Forelimb muscle (tissue), 1 donor: Measurements from ENCODE around the gene ZMYND11. TPM values are rescaled to one million over a fixed set of nuclear protein-coding genes. Genes with fewer than 3 reads are reported as not detected.

Experiments used
- DNase-seq: peaks from one replicate; pipeline ENCODE4 v3.0.0-alpha.2; 2013; ENCODE audit warnings: low read depth
- polyA plus RNA-seq: library from polyadenylated mRNA; unstranded; fragments of 120-200 nt; gene quantifications from one replicate; pipeline ENCODE4 v1.2.1, GENCODE V29; 2013; ENCODE audit not compliant: insufficient read length

ZMYND11 gene
- polyA plus RNA-seq = 60.4 TPM

- no peak for DNase-seq
These were observed at the start of gene ZMYND11 for GRCh38 chr10:135132-135600. Gene ZMYND11, plus strand, starts transcription at chr10:135455. Its CDS starts 44,558 bp downstream, at chr10:180013.

GRCh38 chr10:86031-86430 is 49.2 kb upstream of the ZMYND11 start:
- DNase-seq = no peak

- DNase-seq = no peak
These were observed 47.8 kb upstream of the ZMYND11 start for GRCh38 chr10:87177-88080.

GRCh38 chr10:88253-88652 is 47.0 kb upstream of the ZMYND11 start:
- no peak for DNase-seq

- DNase-seq = no peak
These were observed 46.0 kb upstream of the ZMYND11 start for GRCh38 chr10:89248-89647.

GRCh38 chr10:90161-90560 is 45.1 kb upstream of the ZMYND11 start:
- no peak for DNase-seq

GRCh38 chr10:91313-91712 is 43.9 kb upstream of the ZMYND11 start:
- DNase-seq = no peak

- DNase-seq = no peak
These were observed 43.1 kb upstream of the ZMYND11 start for GRCh38 chr10:92153-92552.

GRCh38 chr10:92846-93245 is 42.4 kb upstream of the ZMYND11 start:
- DNase-seq = no peak

- no peak for DNase-seq
These were observed 40.6 kb upstream of the ZMYND11 start for GRCh38 chr10:94613-95012.

- no peak for DNase-seq
These were observed 39.7 kb upstream of the ZMYND11 start for GRCh38 chr10:95356-96115.

GRCh38 chr10:96466-96865 is 38.8 kb upstream of the ZMYND11 start:
- no peak for DNase-seq

- DNase-seq = no peak
These were observed 30.8 kb upstream of the ZMYND11 start for GRCh38 chr10:104416-104815.

- no peak for DNase-seq
These were observed 30.2 kb upstream of the ZMYND11 start for GRCh38 chr10:104862-105565.

GRCh38 chr10:105806-106205 is 29.4 kb upstream of the ZMYND11 start:
- no peak for DNase-seq

- DNase-seq = no peak
These were observed 28.5 kb upstream of the ZMYND11 start for GRCh38 chr10:106740-107139.

GRCh38 chr10:112246-112645 is 23.0 kb upstream of the ZMYND11 start:
- DNase-seq = no peak

- DNase-seq = no peak
These were observed 10.4 kb upstream of the ZMYND11 start for GRCh38 chr10:124874-125273.

- no peak for DNase-seq
These were observed 7.4 kb upstream of the ZMYND11 start for GRCh38 chr10:127612-128432.

GRCh38 chr10:129810-130209 is 5.4 kb upstream of the ZMYND11 start:
- DNase-seq = no peak
